Measurements from ENCODE around the gene PRDM16. TPM values are rescaled to one million over a fixed set of nuclear protein-coding genes. Genes with fewer than 3 reads are reported as not detected.

PRDM16 gene
- total and polyA plus RNA-seq, 2 of the 13 experiments (the other 11 are each of a cell fraction or from before 2014, with no cell fraction given): 0.15 to 0.81 TPM

DNA sequence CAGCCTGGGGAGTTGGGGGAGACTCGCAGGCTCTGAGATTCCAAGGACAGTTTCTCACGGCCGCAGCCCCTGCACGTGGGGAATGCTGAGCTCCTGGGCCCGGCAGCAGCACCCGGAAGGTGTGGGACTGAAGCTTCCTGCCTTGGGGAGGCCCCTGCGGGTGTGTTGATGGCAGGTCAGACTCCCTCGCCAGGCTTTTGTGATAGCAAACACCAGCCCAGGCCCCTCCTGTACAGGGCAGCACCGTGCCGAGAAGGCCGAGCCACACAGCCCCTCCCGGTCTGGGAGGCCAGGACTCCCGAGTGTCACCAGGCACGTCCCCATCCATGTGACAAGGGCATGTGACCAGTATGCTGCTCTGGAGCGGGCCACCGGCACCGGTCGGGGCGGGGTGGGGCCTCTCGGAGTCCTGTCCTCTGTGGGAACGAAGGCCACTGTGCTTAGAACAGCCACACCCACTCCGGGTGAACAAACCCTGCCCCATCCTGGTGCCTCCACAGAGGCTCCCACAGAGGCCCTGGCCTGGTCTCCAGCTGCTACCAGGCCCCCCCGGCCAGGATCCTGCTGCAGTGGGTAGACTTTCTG, 354.3 kb downstream of the PRDM16 start (continued):
- TF ChIP-seq TBX2 (CRISPR knock-in tag; IDR thresholded peaks at IDR 0.05; ENCODE audit: borderline replicate concordance) (peak; percentile 88; the same call in 1 of the 2 replicates), ZBTB8A (CRISPR knock-in tag; IDR thresholded peaks at IDR 0.05; ENCODE audit: borderline replicate concordance, low read depth) (no peak), ZMYM2 (CRISPR knock-in tag; IDR thresholded peaks at IDR 0.05) (peak; percentile 85), THYN1 (CRISPR knock-in tag; IDR thresholded peaks at IDR 0.05; ENCODE audit: borderline replicate concordance, low read depth) (no peak), CBFB (CRISPR knock-in tag; IDR thresholded peaks at IDR 0.05) (no peak), ZNF841 (CRISPR knock-in tag; IDR thresholded peaks at IDR 0.05; ENCODE audit: borderline replicate concordance) (no peak), RNF2 (conservative IDR thresholded peaks at IDR 0.05; ENCODE audit: low read depth) (peak; percentile 78), HES4 (CRISPR knock-in tag; IDR thresholded peaks at IDR 0.05; ENCODE audit: borderline replicate concordance) (0 out of 2 replicates have a peak, but pooled peaks have one; percentile 40), POGZ (CRISPR knock-in tag; IDR thresholded peaks at IDR 0.05) (peak; percentile 63; the same call in 1 of the 2 replicates), POLR2AphosphoS2 (IDR thresholded peaks at IDR 0.05; ENCODE audit: low read depth, low read length) (no peak), ARHGAP35 (CRISPR knock-in tag; IDR thresholded peaks at IDR 0.05; ENCODE audit: borderline replicate concordance) (0 out of 2 replicates have a peak, but pooled peaks have one; percentile 24), ELF3 (CRISPR knock-in tag; IDR thresholded peaks at IDR 0.05) (peak; percentile 88), ZNF7 (CRISPR knock-in tag; IDR thresholded peaks at IDR 0.05) (no peak), KMT2B (CRISPR knock-in tag; IDR thresholded peaks at IDR 0.05) (peak; percentile 61; the same call in 1 of the 2 replicates), MXI1 (IDR thresholded peaks at IDR 0.05; ENCODE audit: borderline replicate concordance, low read depth, low read length) (peak; percentile 57; the same call in 1 of the 3 replicates), NR2F6 (IDR thresholded peaks at IDR 0.05) (peak; percentile 29; the same call in 1 of the 2 replicates), NR2F6 (CRISPR knock-in tag; IDR thresholded peaks at IDR 0.05) (peak; percentile 80), ZNF441 (CRISPR knock-in tag; IDR thresholded peaks at IDR 0.05; ENCODE audit: borderline replicate concordance) (no peak), MIXL1 (CRISPR knock-in tag; IDR thresholded peaks at IDR 0.05) (peak; percentile 74; the same call in 1 of the 2 replicates), ZNF136 (CRISPR knock-in tag; IDR thresholded peaks at IDR 0.05; ENCODE audit: low read depth) (peak; percentile 49; the same call in 1 of the 2 replicates), ZNF772 (CRISPR knock-in tag; IDR thresholded peaks at IDR 0.05) (no peak; the same call in none of the 2 replicates), ERF (CRISPR knock-in tag; IDR thresholded peaks at IDR 0.05) (peak; percentile 89)
- TF ChIP-seq, protein P1, sequence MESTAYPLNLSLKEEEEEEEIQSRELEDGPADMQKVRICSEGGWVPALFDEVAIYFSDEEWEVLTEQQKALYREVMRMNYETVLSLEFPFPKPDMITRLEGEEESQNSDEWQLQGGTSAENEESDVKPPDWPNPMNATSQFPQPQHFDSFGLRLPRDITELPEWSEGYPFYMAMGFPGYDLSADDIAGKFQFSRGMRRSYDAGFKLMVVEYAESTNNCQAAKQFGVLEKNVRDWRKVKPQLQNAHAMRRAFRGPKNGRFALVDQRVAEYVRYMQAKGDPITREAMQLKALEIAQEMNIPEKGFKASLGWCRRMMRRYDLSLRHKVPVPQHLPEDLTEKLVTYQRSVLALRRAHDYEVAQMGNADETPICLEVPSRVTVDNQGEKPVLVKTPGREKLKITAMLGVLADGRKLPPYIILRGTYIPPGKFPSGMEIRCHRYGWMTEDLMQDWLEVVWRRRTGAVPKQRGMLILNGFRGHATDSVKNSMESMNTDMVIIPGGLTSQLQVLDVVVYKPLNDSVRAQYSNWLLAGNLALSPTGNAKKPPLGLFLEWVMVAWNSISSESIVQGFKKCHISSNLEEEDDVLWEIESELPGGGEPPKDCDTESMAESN (CRISPR knock-in tag; conservative IDR thresholded peaks at IDR 0.05): no peak
- TF ChIP-seq, protein P2, sequence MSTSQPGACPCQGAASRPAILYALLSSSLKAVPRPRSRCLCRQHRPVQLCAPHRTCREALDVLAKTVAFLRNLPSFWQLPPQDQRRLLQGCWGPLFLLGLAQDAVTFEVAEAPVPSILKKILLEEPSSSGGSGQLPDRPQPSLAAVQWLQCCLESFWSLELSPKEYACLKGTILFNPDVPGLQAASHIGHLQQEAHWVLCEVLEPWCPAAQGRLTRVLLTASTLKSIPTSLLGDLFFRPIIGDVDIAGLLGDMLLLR (CRISPR knock-in tag; IDR thresholded peaks at IDR 0.05): no peak
- TF ChIP-seq, protein P3, sequence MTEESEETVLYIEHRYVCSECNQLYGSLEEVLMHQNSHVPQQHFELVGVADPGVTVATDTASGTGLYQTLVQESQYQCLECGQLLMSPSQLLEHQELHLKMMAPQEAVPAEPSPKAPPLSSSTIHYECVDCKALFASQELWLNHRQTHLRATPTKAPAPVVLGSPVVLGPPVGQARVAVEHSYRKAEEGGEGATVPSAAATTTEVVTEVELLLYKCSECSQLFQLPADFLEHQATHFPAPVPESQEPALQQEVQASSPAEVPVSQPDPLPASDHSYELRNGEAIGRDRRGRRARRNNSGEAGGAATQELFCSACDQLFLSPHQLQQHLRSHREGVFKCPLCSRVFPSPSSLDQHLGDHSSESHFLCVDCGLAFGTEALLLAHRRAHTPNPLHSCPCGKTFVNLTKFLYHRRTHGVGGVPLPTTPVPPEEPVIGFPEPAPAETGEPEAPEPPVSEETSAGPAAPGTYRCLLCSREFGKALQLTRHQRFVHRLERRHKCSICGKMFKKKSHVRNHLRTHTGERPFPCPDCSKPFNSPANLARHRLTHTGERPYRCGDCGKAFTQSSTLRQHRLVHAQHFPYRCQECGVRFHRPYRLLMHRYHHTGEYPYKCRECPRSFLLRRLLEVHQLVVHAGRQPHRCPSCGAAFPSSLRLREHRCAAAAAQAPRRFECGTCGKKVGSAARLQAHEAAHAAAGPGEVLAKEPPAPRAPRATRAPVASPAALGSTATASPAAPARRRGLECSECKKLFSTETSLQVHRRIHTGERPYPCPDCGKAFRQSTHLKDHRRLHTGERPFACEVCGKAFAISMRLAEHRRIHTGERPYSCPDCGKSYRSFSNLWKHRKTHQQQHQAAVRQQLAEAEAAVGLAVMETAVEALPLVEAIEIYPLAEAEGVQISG (CRISPR knock-in tag; IDR thresholded peaks at IDR 0.05): peak; percentile 84
